Natural killer cell (primary cell): ENCODE data around the gene PPP1R2. TPM values are rescaled to one million over a fixed set of nuclear protein-coding genes. Genes with fewer than 3 reads are reported as not detected.

ENCODE experiments used
- ATAC-seq, 3 donors: fragments of 150-1000 bp in 2 of 3; fragments of 200-7000 bp in 1 of 3; cut with Tn5 transposase; 1 replicate in 1 of 3; 2 replicates in 2 of 3; pipeline ENCODE4 v1.10.0; 2021; ENCODE audit warnings: mild to moderate bottlenecking in 2 of 3, moderate library complexity in 2 of 3
- DNase-seq, 2 donors: peaks; one replicate each; pipeline versions ENCODE4 v3.0.0 to v3.0.0-alpha.2; 2013 to 2021; ENCODE audit warnings: mixed read lengths in 1 of 2
- H3K27ac ChIP-seq: one replicate; pipeline ENCODE4 v1.5.1; 2013; ENCODE audit warnings: mild to moderate bottlenecking, low read length
- H3K27me3 ChIP-seq: one replicate; pipeline ENCODE4 v1.6.1; 2013; ENCODE audit warnings: low read length; ENCODE audit not compliant: control insufficient read depth, insufficient read depth
- H3K36me3 ChIP-seq: one replicate; pipeline ENCODE4 v1.6.1; 2013; ENCODE audit warnings: low read length; ENCODE audit not compliant: control insufficient read depth, insufficient read depth
- H3K4me1 ChIP-seq: one replicate; pipeline ENCODE4 v1.6.1; 2013; ENCODE audit warnings: low read length; ENCODE audit not compliant: control insufficient read depth, insufficient read depth
- H3K4me3 ChIP-seq: one replicate; pipeline ENCODE4 v1.5.1; 2013; ENCODE audit warnings: low read length
- H3K9me3 ChIP-seq: one replicate; pipeline ENCODE4 v1.6.1; 2013; ENCODE audit warnings: low read length; ENCODE audit not compliant: control insufficient read depth, insufficient read depth
- H3K27ac Mint-ChIP-seq, 2 donors: one replicate each; pipeline ENCODE4 v1.8.0; 2022; ENCODE audit warnings: mild to moderate bottlenecking in 2 of 2, mixed read lengths in 2 of 2, moderate library complexity in 1 of 2
- H3K27me3 Mint-ChIP-seq, 2 donors: one replicate each; pipeline ENCODE4 v1.8.0; 2022; ENCODE audit warnings: low read depth in 2 of 2, mixed read lengths in 2 of 2
- H3K36me3 Mint-ChIP-seq: one replicate; pipeline ENCODE4 v1.8.0; 2022; ENCODE audit warnings: mixed read lengths
- H3K4me1 Mint-ChIP-seq, 2 donors: one replicate each; pipeline ENCODE4 v1.8.0; 2022; ENCODE audit warnings: mixed read lengths in 2 of 2
- H3K4me3 Mint-ChIP-seq: one replicate; pipeline ENCODE4 v1.8.0; 2022; ENCODE audit warnings: mild to moderate bottlenecking, moderate library complexity, mixed read lengths
- H3K9me3 Mint-ChIP-seq, 2 donors: one replicate each; pipeline ENCODE4 v1.8.0; 2022; ENCODE audit warnings: mixed read lengths in 2 of 2
- CTCF ChIP-seq: fragments of 200-600 bp; IDR thresholded peaks from one replicate; pipeline ENCODE4 v1.8.0; 2022; ENCODE audit warnings: antibody characterized with exemption
- whole genome bisulfite sequencing: methylation state at CpG from one replicate; pipeline ENCODE4 v1.1.7; 2013; ENCODE audit warnings: missing lambda C conversion rate; ENCODE audit not compliant: insufficient coverage; 5-methylcytosine and 5-hydroxymethylcytosine counted together
- intact Hi-C: fragments of 100-400 bp; cut with micrococcal nuclease; formaldehyde crosslinking; loops from one replicate; pipeline ENCODE4 v1.14.2; 2022
- total RNA-seq, 4 donors: library from RNA; stranded (reverse); fragments of 120-200 nt in 1 of 4; gene quantifications; one replicate each; pipeline versions ENCODE4 v1.2.3 to v1.2.4, GENCODE V29; 2013 to 2022

Gene PPP1R2
- total RNA-seq, 3 donors from 2014 or later (not counting 1 experiment from before 2014, with no cell fraction given): 89.8 to 97.3 (median 89.9) TPM

DNA sequence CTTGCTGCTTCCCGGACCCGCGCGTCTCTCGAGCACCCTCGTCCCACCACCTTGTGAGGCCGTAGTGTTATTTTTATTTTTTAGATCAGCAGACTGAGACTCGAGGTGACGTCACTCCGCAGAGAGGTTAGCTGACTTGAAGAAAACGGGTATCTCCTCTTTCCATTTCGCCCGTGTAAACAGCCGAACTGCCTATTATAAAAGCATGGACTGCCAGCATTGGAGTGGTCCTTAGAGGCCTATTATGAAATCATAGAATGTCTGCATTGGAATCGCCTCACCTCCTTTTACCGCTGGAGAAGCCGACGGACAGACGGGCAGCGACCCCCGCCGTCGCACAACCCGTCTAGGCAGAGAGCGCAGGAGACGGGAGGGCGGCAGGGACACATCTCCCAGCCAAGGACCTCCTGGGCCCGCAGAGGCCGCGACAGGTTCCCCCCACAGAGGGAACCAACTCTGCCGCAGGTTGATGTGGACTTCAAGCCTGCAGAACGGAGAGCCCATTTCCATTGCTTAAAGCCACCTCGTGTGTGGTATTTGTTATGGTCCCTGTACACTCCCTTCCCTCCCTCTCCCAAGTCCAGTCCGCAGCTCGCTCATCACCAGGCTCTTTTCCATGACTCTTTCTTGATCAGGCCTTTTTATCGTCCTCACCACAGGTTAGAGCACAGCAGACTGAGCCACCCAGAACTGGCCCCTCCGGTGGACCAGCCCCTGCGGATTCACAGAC lies 540 bp upstream of the PPP1R2 start:
- peak overlapping the region; percentile 95 for H3K27ac ChIP-seq
- no peaks in the 10 kb centered on the region for H3K9me3 Mint-ChIP-seq
- H3K27me3 ChIP-seq: no peaks in the 10 kb centered on the region
- H3K4me1 ChIP-seq: peaks cover 53% of the 10 kb centered on the region
- DNase-seq (no peak), ATAC-seq (peak in 1 of 3 donors; percentile 4)
- peak overlapping the region; percentile 94 to 95 for H3K27ac Mint-ChIP-seq
- H3K4me1 Mint-ChIP-seq: peaks cover 83 to 85% of the 10 kb centered on the region in 2 donors
- H3K4me3 ChIP-seq: peak overlapping the region; percentile 86
- intact Hi-C loops: loop anchor here (1.0 to 5.0 kb wide), 3 partner anchors 21 to 856 kb away; partner anchors contain the start of genes FAM43A and XXYLT1
- H3K27me3 Mint-ChIP-seq: no peaks in the 10 kb centered on the region
- no peak for TF ChIP-seq CTCF
- H3K9me3 ChIP-seq: no peaks in the 10 kb centered on the region
- peak overlapping the region; percentile 89 for H3K4me3 Mint-ChIP-seq
- H3K36me3 ChIP-seq: no peaks in the 10 kb centered on the region
- no peaks in the 10 kb centered on the region for H3K36me3 Mint-ChIP-seq
- WGBS: 23% methylated on average over 38 of the region's 38 CpGs

DNA sequence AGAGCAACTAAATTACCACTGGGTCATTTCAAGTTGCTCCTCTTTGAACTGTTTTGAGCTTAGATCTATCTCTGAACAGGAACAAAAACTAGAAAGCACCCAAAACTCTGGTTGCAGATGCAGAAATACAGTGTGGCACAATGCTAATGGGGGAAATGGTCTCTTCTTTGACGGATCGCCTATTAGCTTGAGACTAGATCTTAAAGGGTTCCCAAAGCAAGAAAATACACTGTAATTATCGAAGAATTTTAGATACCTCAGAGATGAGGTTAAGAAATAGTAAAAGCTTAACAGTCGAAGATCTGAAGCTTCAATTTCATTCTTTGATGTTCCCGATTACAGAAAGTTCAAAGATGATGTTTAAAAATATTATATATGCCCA lies 818 bp downstream of the PPP1R2 start:
- Histone ChIP-seq H3K4me3 (peak overlapping the region; percentile 86), H3K4me1 (peaks cover 56% of the 10 kb centered on the region), H3K27me3 (no peaks in the 10 kb centered on the region), H3K9me3 (no peaks in the 10 kb centered on the region), H3K27ac (peak overlapping the region; percentile 95), H3K36me3 (no peaks in the 10 kb centered on the region)
- DNase-seq (peak in 1 of 2 donors; percentile 53), ATAC-seq (no peak)
- no peaks in the 10 kb centered on the region for H3K9me3 Mint-ChIP-seq
- H3K27ac Mint-ChIP-seq: peak overlapping the region; percentile 94 to 95
- no peak for TF ChIP-seq CTCF
- WGBS: 0% methylated on average over 2 of the region's 5 CpGs
- H3K4me1 Mint-ChIP-seq: peaks cover 82 to 86% of the 10 kb centered on the region in 2 donors
- no peaks in the 10 kb centered on the region for H3K36me3 Mint-ChIP-seq
- no peaks in the 10 kb centered on the region for H3K27me3 Mint-ChIP-seq
- H3K4me3 Mint-ChIP-seq: peak overlapping the region; percentile 89
- intact Hi-C loops: loop anchor here (1.0 to 5.0 kb wide), 3 partner anchors 20 to 855 kb away; partner anchors contain the start of genes ACAP2 and FAM43A

DNA sequence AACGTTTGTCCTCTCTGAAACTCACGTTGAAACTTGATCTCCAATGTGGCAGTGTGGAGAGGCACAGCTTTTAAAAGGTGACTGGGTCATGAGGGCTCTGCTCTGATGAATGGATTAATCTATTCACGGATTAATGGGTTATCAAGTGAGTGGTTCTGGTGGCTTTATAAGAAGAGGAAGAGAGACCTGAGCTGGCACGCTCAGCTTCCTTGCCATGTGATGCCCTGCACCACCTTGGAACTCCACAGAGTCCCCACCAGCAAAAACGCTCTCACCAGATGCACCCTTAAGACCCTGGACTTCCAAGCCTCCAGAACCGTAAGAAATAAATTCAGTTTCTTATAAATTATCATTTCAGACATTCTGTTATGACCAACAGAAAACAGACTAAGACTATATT lies 2.6 kb downstream of the PPP1R2 start:
- WGBS: 21% methylated on average over 5 of the region's 6 CpGs
- peak overlapping the region; percentile 69 for H3K4me3 Mint-ChIP-seq
- no peaks in the 10 kb centered on the region for H3K27me3 Mint-ChIP-seq
- intact Hi-C loops: loop anchor here (5.0 kb wide), 1 partner anchor 853 kb away; the partner anchor contains the start of gene FAM43A
- Histone ChIP-seq H3K27me3 (no peaks in the 10 kb centered on the region), H3K36me3 (no peaks in the 10 kb centered on the region), H3K4me3 (no peak overlapping the region), H3K4me1 (peaks cover 47% of the 10 kb centered on the region), H3K9me3 (no peaks in the 10 kb centered on the region), H3K27ac (no peak overlapping the region)
- H3K9me3 Mint-ChIP-seq: no peaks in the 10 kb centered on the region
- ATAC-seq (no peak), DNase-seq (peak in 1 of 2 donors; percentile 47)
- TF ChIP-seq CTCF: no peak
- H3K27ac Mint-ChIP-seq: peak overlapping the region; percentile 94 to 95
- H3K4me1 Mint-ChIP-seq: peaks cover 72 to 75% of the 10 kb centered on the region in 2 donors
- no peaks in the 10 kb centered on the region for H3K36me3 Mint-ChIP-seq
